ENCODE measurements around the gene ZNF275. TPM values are rescaled to one million over a fixed set of nuclear protein-coding genes. Genes with fewer than 3 reads are reported as not detected.

ZNF275 gene
- total and polyA plus RNA-seq, 2 donors (not counting 1 experiment from before 2014, with no cell fraction given), result 8.8 to 17.6 TPM

DNA sequence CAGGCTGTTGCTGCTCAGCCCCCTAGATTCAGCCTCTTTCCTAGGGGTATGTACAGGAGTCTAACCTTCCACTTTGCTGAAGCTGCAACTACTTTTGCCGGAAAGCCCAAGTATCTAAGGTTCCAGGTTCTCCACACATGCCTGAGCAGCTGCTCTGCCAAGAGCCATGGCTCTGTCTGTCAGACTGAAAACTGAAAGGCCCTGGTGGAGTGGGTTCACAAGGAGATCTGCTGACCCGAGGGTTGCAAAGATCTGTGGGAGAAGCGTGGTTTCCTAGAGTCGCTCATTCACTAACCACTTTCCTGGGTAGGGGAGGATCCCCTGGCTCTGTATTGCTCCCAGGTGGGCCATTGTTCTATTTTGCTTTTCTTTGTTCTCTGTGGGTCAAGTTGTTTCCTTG is 6.4 kb upstream of the ZNF275 start:
- ChIA-PET POLR2A (no interaction called here), CTCF (no interaction called here)
- no peak overlapping the region for H3K27ac Mint-ChIP-seq
- Histone ChIP-seq H2AFZ (ENCODE audit: insufficient read depth, low read depth, low read length, poor library complexity, severe bottlenecking) (no peak overlapping the region), H3K79me2 (ENCODE audit: control insufficient read depth, insufficient read depth, low read length) (no peaks in the 10 kb centered on the region), H4K20me1 (ENCODE audit: control insufficient read depth, insufficient read depth, low read length, poor library complexity, severe bottlenecking) (no peaks in the 10 kb centered on the region), H3K4me2 (replicated peaks; ENCODE audit: low read depth, low read length, poor library complexity, severe bottlenecking) (no peak overlapping the region), H3K9ac (ENCODE audit: low read length) (no peak overlapping the region), H3K4me3 (ENCODE audit: control extremely low read depth in 1 of 5, extremely low read depth in 1 of 5, insufficient read depth in 1 of 5, low read depth in 2 of 5, low read length in 4 of 5) (no peak overlapping the region), H3K27me3 (replicated peaks in 1 of 4; ENCODE audit: control extremely low read depth in 1 of 4, control insufficient read depth in 3 of 4, insufficient read depth in 4 of 4, low read length in 3 of 4) (peaks cover 0 to 5% (median 2%) of the 10 kb centered on the region in 4 experiments), H3K9me3 (ENCODE audit: control extremely low read depth in 1 of 3, control insufficient read depth in 2 of 3, insufficient read depth in 1 of 3, low read length in 2 of 3) (peaks cover 0 to 8% (median 3%) of the 10 kb centered on the region in 3 donors), H3K4me1 (ENCODE audit: control insufficient read depth in 2 of 2, insufficient read depth in 2 of 2, low read length in 2 of 2) (no peaks in the 10 kb centered on the region), H3K27ac (ENCODE audit: low read length in 2 of 2) (no peak overlapping the region), H3K36me3 (replicated peaks in 1 of 2; ENCODE audit: control extremely low read depth in 1 of 2, control insufficient read depth in 1 of 2, extremely low read depth in 1 of 2, insufficient read depth in 2 of 2, low read length in 1 of 2) (no peaks in the 10 kb centered on the region)
- peaks cover 12% of the 10 kb centered on the region for H3K9me3 Mint-ChIP-seq (ENCODE audit: insufficient read depth)
- WGBS (ENCODE audit: insufficient coverage), result 100% methylated on average over 1 of the region's 4 CpGs
- TF ChIP-seq, protein P1, sequence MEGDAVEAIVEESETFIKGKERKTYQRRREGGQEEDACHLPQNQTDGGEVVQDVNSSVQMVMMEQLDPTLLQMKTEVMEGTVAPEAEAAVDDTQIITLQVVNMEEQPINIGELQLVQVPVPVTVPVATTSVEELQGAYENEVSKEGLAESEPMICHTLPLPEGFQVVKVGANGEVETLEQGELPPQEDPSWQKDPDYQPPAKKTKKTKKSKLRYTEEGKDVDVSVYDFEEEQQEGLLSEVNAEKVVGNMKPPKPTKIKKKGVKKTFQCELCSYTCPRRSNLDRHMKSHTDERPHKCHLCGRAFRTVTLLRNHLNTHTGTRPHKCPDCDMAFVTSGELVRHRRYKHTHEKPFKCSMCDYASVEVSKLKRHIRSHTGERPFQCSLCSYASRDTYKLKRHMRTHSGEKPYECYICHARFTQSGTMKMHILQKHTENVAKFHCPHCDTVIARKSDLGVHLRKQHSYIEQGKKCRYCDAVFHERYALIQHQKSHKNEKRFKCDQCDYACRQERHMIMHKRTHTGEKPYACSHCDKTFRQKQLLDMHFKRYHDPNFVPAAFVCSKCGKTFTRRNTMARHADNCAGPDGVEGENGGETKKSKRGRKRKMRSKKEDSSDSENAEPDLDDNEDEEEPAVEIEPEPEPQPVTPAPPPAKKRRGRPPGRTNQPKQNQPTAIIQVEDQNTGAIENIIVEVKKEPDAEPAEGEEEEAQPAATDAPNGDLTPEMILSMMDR (IDR thresholded peaks at IDR 0.05), result no peak
- TF ChIP-seq EZH2 (IDR thresholded peaks at IDR 0.05; ENCODE audit: borderline replicate concordance, insufficient read depth, low read depth, low read length, poor library complexity, severe bottlenecking), result no peak
- no peak overlapping the region for H3K4me3 Mint-ChIP-seq
- no peak for ATAC-seq (ENCODE audit: low read depth)
- DNase-seq, result no peak
- H3K27me3 Mint-ChIP-seq, result peaks cover 20% of the 10 kb centered on the region
- intact Hi-C loops (cut with micrococcal nuclease), result no loop called here
- H3K4me1 Mint-ChIP-seq, result peaks cover 4% of the 10 kb centered on the region

DNA sequence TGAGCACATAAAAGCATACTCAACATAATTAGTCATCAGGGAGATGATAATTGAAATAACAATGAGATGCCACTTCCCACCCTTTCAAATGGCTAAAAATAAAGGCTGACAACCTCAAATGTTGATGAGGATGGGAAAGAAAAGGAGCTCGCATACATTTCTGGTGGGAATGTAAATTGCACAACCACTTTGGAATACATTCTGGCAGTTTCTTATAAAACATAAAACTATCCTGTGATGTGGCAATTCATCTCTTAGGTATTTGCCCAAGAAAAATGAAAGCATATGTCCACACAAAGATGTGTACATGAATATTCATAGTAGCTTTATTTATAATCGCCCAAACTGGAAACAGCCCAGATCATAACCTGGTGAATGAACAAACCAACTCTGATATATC is 687 bp upstream of the ZNF275 start:
- Histone ChIP-seq H2AFZ (ENCODE audit: insufficient read depth, low read depth, low read length, poor library complexity, severe bottlenecking) (peak overlapping the region; percentile 62), H3K27ac (ENCODE audit: low read length in 2 of 2) (no peak overlapping the region), H3K36me3 (replicated peaks in 1 of 2; ENCODE audit: control extremely low read depth in 1 of 2, control insufficient read depth in 1 of 2, extremely low read depth in 1 of 2, insufficient read depth in 2 of 2, low read length in 1 of 2) (peaks cover 0 to 10% of the 10 kb centered on the region in 2 experiments), H4K20me1 (ENCODE audit: control insufficient read depth, insufficient read depth, low read length, poor library complexity, severe bottlenecking) (no peaks in the 10 kb centered on the region), H3K4me2 (replicated peaks; ENCODE audit: low read depth, low read length, poor library complexity, severe bottlenecking) (peak overlapping the region; percentile 76), H3K4me1 (ENCODE audit: control insufficient read depth in 2 of 2, insufficient read depth in 2 of 2, low read length in 2 of 2) (peaks cover 33% of the 10 kb centered on the region in 2 donors), H3K9me3 (ENCODE audit: control extremely low read depth in 1 of 3, control insufficient read depth in 2 of 3, insufficient read depth in 1 of 3, low read length in 2 of 3) (peaks cover 0 to 7% (median 0%) of the 10 kb centered on the region in 3 donors), H3K27me3 (replicated peaks in 1 of 4; ENCODE audit: control extremely low read depth in 1 of 4, control insufficient read depth in 3 of 4, insufficient read depth in 4 of 4, low read length in 3 of 4) (peaks cover 0 to 3% (median 0%) of the 10 kb centered on the region in 4 experiments), H3K9ac (ENCODE audit: low read length) (no peak overlapping the region), H3K79me2 (ENCODE audit: control insufficient read depth, insufficient read depth, low read length) (peaks cover 34% of the 10 kb centered on the region), H3K4me3 (ENCODE audit: control extremely low read depth in 1 of 5, extremely low read depth in 1 of 5, insufficient read depth in 1 of 5, low read depth in 2 of 5, low read length in 4 of 5) (peak overlapping the region in 2 of 5 experiments; percentile 12 to 44)
- H3K4me3 Mint-ChIP-seq, result peak overlapping the region; percentile 88
- no peak for TF ChIP-seq EZH2 (IDR thresholded peaks at IDR 0.05; ENCODE audit: borderline replicate concordance, insufficient read depth, low read depth, low read length, poor library complexity, severe bottlenecking)
- TF ChIP-seq, protein P1 (IDR thresholded peaks at IDR 0.05), result no peak
- peak overlapping the region; percentile 42 for H3K27ac Mint-ChIP-seq
- DNase-seq (no peak), ATAC-seq (ENCODE audit: low read depth) (no peak)
- H3K4me1 Mint-ChIP-seq, result peaks cover 34% of the 10 kb centered on the region
- H3K9me3 Mint-ChIP-seq (ENCODE audit: insufficient read depth), result peaks cover 6% of the 10 kb centered on the region
- ChIA-PET POLR2A (no interaction called here), CTCF (no interaction called here)
- intact Hi-C loops (cut with micrococcal nuclease), result no loop called here
- H3K27me3 Mint-ChIP-seq, result no peaks in the 10 kb centered on the region
- no CpG with 5 or more reads among the region's 2 CpGs for WGBS (ENCODE audit: insufficient coverage)
